A673 (cell line): ENCODE results near the gene ANXA10. TPM values are rescaled to one million over a fixed set of nuclear protein-coding genes. Genes with fewer than 3 reads are reported as not detected.

Source experiments
- BruUV-seq: library from RNA; stranded (reverse); fragments of 400-500 nt; replicated peaks from 2 replicates; lab custom pipeline; 2021; lab: Mats Ljungman, UMichigan
- CTCF ChIA-PET: fragments of 300-600 bp; sonication (Branson Sonifier 250); formaldehyde crosslinking; loops from one replicate; lab custom pipeline; 2022; ENCODE audit warnings: antibody characterized with exemption; lab: Charles Lee
- POLR2A ChIA-PET: fragments of 300-600 bp; sonication (Branson Sonifier 250); formaldehyde crosslinking; loops from one replicate; lab custom pipeline; 2022; ENCODE audit warnings: antibody characterized with exemption; ENCODE audit not compliant: low non-redundant PET; lab: Charles Lee
- DNase-seq: peaks from one replicate; pipeline ENCODE4 v3.0.0-alpha.2; 2015; ENCODE audit warnings: low spot score
- H3K27ac ChIP-seq: fragments of 200-600 bp; sonication (generic); 2 replicates; pipeline ENCODE4 v1.5.1; 2016; ENCODE audit warnings: mixed run types, low read depth, mild to moderate bottlenecking, mixed read lengths, antibody characterized with exemption, low read length; ENCODE audit not compliant: poor library complexity, severe bottlenecking
- H3K27me3 ChIP-seq: fragments of 200-600 bp; sonication (generic); replicated peaks from 2 replicates; pipeline ENCODE4 v1.6.1; 2017; ENCODE audit warnings: mixed run types, low read depth, mild to moderate bottlenecking, mixed read lengths, antibody characterized with exemption, low read length; ENCODE audit not compliant: insufficient read depth, poor library complexity
- H3K36me3 ChIP-seq: fragments of 200-600 bp; sonication (generic); 2 replicates; pipeline ENCODE4 v1.6.1; 2016; ENCODE audit warnings: mixed run types, mild to moderate bottlenecking, mixed read lengths, antibody characterized with exemption, low read length; ENCODE audit not compliant: insufficient read depth, poor library complexity, severe bottlenecking
- H3K4me1 ChIP-seq: fragments of 200-600 bp; sonication (generic); 2 replicates; pipeline ENCODE4 v1.6.1; 2017; ENCODE audit warnings: mixed run types, mild to moderate bottlenecking, mixed read lengths, antibody characterized with exemption, low read length; ENCODE audit not compliant: insufficient read depth, poor library complexity, severe bottlenecking
- H3K4me3 ChIP-seq: fragments of 200-600 bp; sonication (generic); 2 replicates; pipeline ENCODE4 v1.5.1; 2016; ENCODE audit warnings: low read depth, mixed run types, mild to moderate bottlenecking, mixed read lengths, low read length; ENCODE audit not compliant: poor library complexity, severe bottlenecking
- H3K9me3 ChIP-seq: fragments of 200-600 bp; sonication (generic); 2 replicates; pipeline ENCODE4 v1.6.1; 2016; ENCODE audit warnings: mixed run types, low read depth, mild to moderate bottlenecking, mixed read lengths, antibody characterized with exemption, low read length; ENCODE audit not compliant: poor library complexity, severe bottlenecking
- EZH2 ChIP-seq: fragments of 200-600 bp; sonication (generic); IDR thresholded peaks from 2 replicates; pipeline ENCODE4 v1.6.1; 2017; ENCODE audit warnings: borderline replicate concordance, low read depth, mild to moderate bottlenecking, mixed read lengths, antibody characterized with exemption, low read length; ENCODE audit not compliant: poor library complexity, severe bottlenecking
- intact Hi-C: fragments of 100-400 bp; cut with micrococcal nuclease; formaldehyde crosslinking; loops from one replicate; pipeline ENCODE4 v1.10.0; 2022; ENCODE audit not compliant: unreplicated experiment
- total RNA-seq: library from RNA; stranded (reverse); gene quantifications from 2 replicates; pipeline ENCODE4 v1.2.3, GENCODE V29; 2021
- TF ChIP-seq, protein P1 (sequence below): fragments of 300-800, 200-600 bp; sonication (generic); conservative IDR thresholded peaks from 2 replicates; pipeline ENCODE4 v1.5.1; 2017; ENCODE audit warnings: low read depth, mild to moderate bottlenecking, antibody characterized with exemption, low read length, moderate library complexity, mixed read lengths

Gene ANXA10
- total RNA-seq, 1 experiment from 2014 or later = not detected

DNA sequence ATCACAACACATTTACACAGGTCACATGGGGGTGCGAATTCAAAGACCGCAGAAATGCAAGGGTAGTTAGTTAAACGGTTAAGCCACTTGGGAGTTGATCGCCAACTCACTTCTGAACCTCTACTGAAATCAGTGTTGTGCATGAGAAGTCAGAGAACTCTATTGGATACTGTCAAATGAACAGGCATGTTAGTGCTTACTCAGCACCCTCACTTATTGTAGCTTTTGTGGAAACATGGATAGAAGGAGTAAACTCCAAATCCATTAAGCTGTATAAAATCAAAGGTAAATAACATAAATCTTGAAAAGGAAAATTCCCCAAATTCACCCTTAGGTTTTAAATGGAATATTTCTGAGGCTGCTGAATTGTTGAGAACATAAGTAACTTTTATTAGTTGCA, 17.5 kb upstream of the ANXA10 start:
- DNase-seq = no peak
- Histone ChIP-seq H3K4me3 (no peak overlapping the region), H3K4me1 (no peaks in the 10 kb centered on the region), H3K27ac (no peak overlapping the region), H3K27me3 (peaks cover 7% of the 10 kb centered on the region), H3K9me3 (no peaks in the 10 kb centered on the region), H3K36me3 (no peaks in the 10 kb centered on the region)
- POLR2A ChIA-PET = no interaction called here
- no TSS peak for BruUV-seq
- CTCF ChIA-PET = no interaction called here
- no peak for TF ChIP-seq EZH2
- TF ChIP-seq, protein P1, sequence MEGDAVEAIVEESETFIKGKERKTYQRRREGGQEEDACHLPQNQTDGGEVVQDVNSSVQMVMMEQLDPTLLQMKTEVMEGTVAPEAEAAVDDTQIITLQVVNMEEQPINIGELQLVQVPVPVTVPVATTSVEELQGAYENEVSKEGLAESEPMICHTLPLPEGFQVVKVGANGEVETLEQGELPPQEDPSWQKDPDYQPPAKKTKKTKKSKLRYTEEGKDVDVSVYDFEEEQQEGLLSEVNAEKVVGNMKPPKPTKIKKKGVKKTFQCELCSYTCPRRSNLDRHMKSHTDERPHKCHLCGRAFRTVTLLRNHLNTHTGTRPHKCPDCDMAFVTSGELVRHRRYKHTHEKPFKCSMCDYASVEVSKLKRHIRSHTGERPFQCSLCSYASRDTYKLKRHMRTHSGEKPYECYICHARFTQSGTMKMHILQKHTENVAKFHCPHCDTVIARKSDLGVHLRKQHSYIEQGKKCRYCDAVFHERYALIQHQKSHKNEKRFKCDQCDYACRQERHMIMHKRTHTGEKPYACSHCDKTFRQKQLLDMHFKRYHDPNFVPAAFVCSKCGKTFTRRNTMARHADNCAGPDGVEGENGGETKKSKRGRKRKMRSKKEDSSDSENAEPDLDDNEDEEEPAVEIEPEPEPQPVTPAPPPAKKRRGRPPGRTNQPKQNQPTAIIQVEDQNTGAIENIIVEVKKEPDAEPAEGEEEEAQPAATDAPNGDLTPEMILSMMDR = no peak
- intact Hi-C loops = no loop called here

DNA sequence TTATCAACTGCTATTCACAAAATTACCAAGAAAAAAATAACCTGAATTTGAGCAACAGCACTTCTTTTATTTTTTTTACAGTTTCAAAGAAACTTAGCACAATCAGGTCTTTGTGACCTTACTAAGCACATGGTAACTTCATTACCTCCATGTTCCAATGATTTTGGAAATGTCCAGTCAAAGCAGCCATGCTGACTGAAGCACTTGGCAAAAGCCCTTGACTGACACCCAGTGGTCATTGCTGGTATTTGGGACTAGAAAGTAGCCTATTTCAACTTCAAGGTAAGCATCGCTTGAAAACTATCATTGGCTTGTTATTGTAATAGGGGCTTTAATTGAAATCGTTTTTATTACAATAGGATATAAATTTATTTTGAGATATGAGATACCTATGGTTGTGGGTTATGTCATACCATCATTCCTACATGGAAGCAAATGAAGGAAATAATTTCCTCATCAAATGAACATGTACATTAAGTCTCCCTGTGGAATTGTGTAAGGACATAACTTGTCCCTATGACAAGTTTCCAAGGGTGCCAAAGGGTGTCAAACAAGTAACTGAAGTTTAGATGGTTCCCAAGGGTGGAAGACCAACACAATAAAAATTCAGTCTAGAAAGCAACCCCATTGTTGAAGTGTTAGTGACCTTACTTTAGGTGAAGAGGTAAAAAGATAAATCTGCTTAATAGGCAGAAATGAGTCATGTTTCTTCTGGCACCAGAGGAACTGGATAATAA, 15.2 kb upstream of the ANXA10 start:
- H3K27me3 ChIP-seq = peaks cover 7% of the 10 kb centered on the region
- peak; percentile 71 for DNase-seq
- TF ChIP-seq, protein P1 = peak; percentile 93
- no peak for TF ChIP-seq EZH2
- CTCF ChIA-PET = no interaction called here
- POLR2A ChIA-PET = no interaction called here
- H3K27ac ChIP-seq = no peak overlapping the region
- no peaks in the 10 kb centered on the region for H3K4me1 ChIP-seq
- H3K4me3 ChIP-seq = no peak overlapping the region
- no TSS peak for BruUV-seq
- H3K36me3 ChIP-seq = no peaks in the 10 kb centered on the region
- H3K9me3 ChIP-seq = no peaks in the 10 kb centered on the region
- intact Hi-C loops = loop anchor here (2.0 kb wide), 2 partner anchors 454 to 1056 kb away; no protein-coding TSS in a partner anchor

DNA sequence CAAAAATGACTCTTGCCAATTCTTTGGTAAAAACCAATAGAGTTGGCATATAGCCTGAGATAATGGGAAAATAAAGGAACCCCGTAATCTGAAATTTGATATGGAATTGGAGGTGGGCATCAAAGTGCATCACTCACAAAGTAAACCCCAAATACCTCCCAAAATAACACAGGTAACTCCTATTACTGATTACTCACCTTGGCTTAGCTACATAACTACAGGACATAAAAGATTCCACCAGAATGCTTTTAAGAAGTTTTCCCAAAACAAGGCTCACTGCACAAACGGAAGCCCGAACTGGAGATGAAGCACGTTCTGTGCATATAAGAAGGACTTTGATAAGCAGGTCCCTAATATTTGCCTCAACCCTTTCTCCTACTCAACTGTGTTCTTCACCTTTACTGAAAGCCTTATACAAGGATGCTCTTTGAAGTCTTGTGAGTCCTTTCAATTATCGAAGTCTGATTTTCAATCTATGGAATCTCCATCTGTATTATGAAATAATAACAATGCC, 14.6 kb upstream of the ANXA10 start:
- POLR2A ChIA-PET = no interaction called here
- no peak for TF ChIP-seq EZH2
- TF ChIP-seq, protein P1 = no peak
- no peaks in the 10 kb centered on the region for H3K9me3 ChIP-seq
- no TSS peak for BruUV-seq
- peaks cover 7% of the 10 kb centered on the region for H3K27me3 ChIP-seq
- CTCF ChIA-PET = no interaction called here
- no peak for DNase-seq
- no peaks in the 10 kb centered on the region for H3K4me1 ChIP-seq
- H3K36me3 ChIP-seq = no peaks in the 10 kb centered on the region
- no peak overlapping the region for H3K4me3 ChIP-seq
- H3K27ac ChIP-seq = no peak overlapping the region
- intact Hi-C loops = loop anchor here (2.0 kb wide), 2 partner anchors 455 to 1057 kb away; no protein-coding TSS in a partner anchor
